Karpas-422 (cell line): ENCODE results near the gene IL10RB. TPM values are rescaled to one million over a fixed set of nuclear protein-coding genes. Genes with fewer than 3 reads are reported as not detected.

Experiments used
- DNase-seq: peaks from one replicate; pipeline ENCODE4 v3.0.0-alpha.2; 2015
- H2AFZ ChIP-seq: fragments of 200-600 bp; sonication (generic); 2 replicates; pipeline ENCODE4 v1.6.1; 2014; ENCODE audit warnings: antibody characterized with exemption, low read length, mixed read lengths
- H3K27ac ChIP-seq: fragments of 200-600 bp; sonication (generic); 2 replicates; pipeline ENCODE4 v1.5.1; 2014; ENCODE audit warnings: mild to moderate bottlenecking, low read length, moderate library complexity
- H3K27me3 ChIP-seq: fragments of 200-600 bp; sonication (generic); 2 replicates; pipeline ENCODE4 v1.6.1; 2014; ENCODE audit warnings: low read length, mixed read lengths
- H3K36me3 ChIP-seq: fragments of 200-600 bp; sonication (generic); 2 replicates; pipeline ENCODE4 v1.6.1; 2014; ENCODE audit warnings: low read length, mixed read lengths; ENCODE audit not compliant: insufficient read depth
- H3K4me1 ChIP-seq: fragments of 200-600 bp; sonication (generic); 2 replicates; pipeline ENCODE4 v1.6.1; 2014; ENCODE audit warnings: mild to moderate bottlenecking, low read length, mixed read lengths
- H3K4me2 ChIP-seq: fragments of 200-600 bp; sonication (generic); 2 replicates; pipeline ENCODE4 v1.6.1; 2014; ENCODE audit warnings: low read length, low read depth, mild to moderate bottlenecking; ENCODE audit not compliant: poor library complexity, severe bottlenecking
- H3K4me3 ChIP-seq: fragments of 200-600 bp; sonication (generic); 2 replicates; pipeline ENCODE4 v1.5.1; 2014; ENCODE audit warnings: mild to moderate bottlenecking, antibody characterized with exemption, low read length, mixed read lengths
- H3K79me2 ChIP-seq: fragments of 200-600 bp; sonication (generic); 2 replicates; pipeline ENCODE4 v1.6.1; 2014; ENCODE audit warnings: mild to moderate bottlenecking, low read length, mixed read lengths
- H3K9ac ChIP-seq: fragments of 200-600 bp; sonication (generic); 2 replicates; pipeline ENCODE4 v1.6.0; 2014; ENCODE audit warnings: low read length
- H3K9me2 ChIP-seq: fragments of 200-600 bp; sonication (generic), shearing (Covaris generic); replicated peaks from 2 replicates; pipeline ENCODE4 v1.6.0; 2014; ENCODE audit warnings: mild to moderate bottlenecking, low read length, moderate library complexity; ENCODE audit not compliant: insufficient read depth
- H3K9me3 ChIP-seq: fragments of 300-700, 200-600 bp; sonication (generic); 2 replicates; pipeline ENCODE4 v1.6.1; 2014; ENCODE audit warnings: low read length, mixed read lengths
- H4K20me1 ChIP-seq: fragments of 200-600 bp; sonication (generic); 2 replicates; pipeline ENCODE4 v1.6.1; 2014; ENCODE audit warnings: mild to moderate bottlenecking, antibody characterized with exemption, low read length, low read depth; ENCODE audit not compliant: insufficient read depth
- total RNA-seq: library from RNA; depleted of rRNA; stranded (reverse); fragments of >200 nt; shearing (Covaris generic); gene quantifications from 2 replicates; pipeline ENCODE4 v1.2.3, GENCODE V29; 2014; ENCODE audit warnings: low replicate concordance

IL10RB gene
- total RNA-seq, 1 experiment from 2014 or later = 67.0 TPM

- Histone ChIP-seq H3K9me3 (no peaks in the 10 kb centered on the region), H4K20me1 (no peaks in the 10 kb centered on the region), H3K27ac (peak overlapping the region; percentile 82), H3K9ac (peak overlapping the region; percentile 98), H3K27me3 (no peaks in the 10 kb centered on the region), H3K4me1 (peaks cover 59% of the 10 kb centered on the region), H3K4me3 (peak overlapping the region; percentile 99), H2AFZ (peak overlapping the region; percentile 77; the same call in 1 of the 2 replicates), H3K9me2 (no peaks in the 10 kb centered on the region), H3K36me3 (peaks cover 10% of the 10 kb centered on the region; the same call in 1 of the 2 replicates), H3K79me2 (peaks cover 58% of the 10 kb centered on the region), H3K4me2 (peak overlapping the region; percentile 84)
- DNase-seq = peak; percentile 90
Observed at GRCh38 chr21:33230545-33231324, 35.4 kb upstream of the IL10RB start.

DNA sequence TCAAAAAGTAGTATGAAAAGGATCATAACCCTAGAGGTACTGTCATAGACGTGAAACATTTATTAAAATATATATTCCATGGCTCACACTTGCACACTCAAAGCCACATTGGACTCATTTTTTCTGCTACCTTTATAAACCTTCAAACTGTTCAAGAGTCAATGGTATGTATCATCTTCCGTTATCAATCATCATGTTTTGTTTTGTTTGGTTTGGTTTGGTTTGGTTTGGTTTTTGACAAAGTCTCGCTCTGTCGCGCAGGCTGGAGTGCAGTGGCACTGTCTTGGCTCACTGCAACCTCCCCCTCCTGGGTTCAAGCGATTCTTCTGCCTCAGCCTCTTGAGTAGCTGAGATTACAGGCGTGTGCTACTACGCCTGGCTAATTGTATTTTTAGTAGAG, 34.6 kb upstream of the IL10RB start:
- DNase-seq = no peak
- H3K27me3 ChIP-seq = no peaks in the 10 kb centered on the region
- no peaks in the 10 kb centered on the region for H4K20me1 ChIP-seq
- no peak overlapping the region for H2AFZ ChIP-seq
- peak overlapping the region; percentile 98 for H3K9ac ChIP-seq
- H3K9me2 ChIP-seq = no peaks in the 10 kb centered on the region
- H3K4me1 ChIP-seq = peaks cover 67% of the 10 kb centered on the region
- H3K36me3 ChIP-seq = peaks cover 10% of the 10 kb centered on the region; the same call in 1 of the 2 replicates
- H3K4me3 ChIP-seq = peak overlapping the region; percentile 99
- peak overlapping the region; percentile 84 for H3K4me2 ChIP-seq
- peak overlapping the region; percentile 82 for H3K27ac ChIP-seq
- H3K9me3 ChIP-seq = no peaks in the 10 kb centered on the region
- H3K79me2 ChIP-seq = peaks cover 65% of the 10 kb centered on the region

DNA sequence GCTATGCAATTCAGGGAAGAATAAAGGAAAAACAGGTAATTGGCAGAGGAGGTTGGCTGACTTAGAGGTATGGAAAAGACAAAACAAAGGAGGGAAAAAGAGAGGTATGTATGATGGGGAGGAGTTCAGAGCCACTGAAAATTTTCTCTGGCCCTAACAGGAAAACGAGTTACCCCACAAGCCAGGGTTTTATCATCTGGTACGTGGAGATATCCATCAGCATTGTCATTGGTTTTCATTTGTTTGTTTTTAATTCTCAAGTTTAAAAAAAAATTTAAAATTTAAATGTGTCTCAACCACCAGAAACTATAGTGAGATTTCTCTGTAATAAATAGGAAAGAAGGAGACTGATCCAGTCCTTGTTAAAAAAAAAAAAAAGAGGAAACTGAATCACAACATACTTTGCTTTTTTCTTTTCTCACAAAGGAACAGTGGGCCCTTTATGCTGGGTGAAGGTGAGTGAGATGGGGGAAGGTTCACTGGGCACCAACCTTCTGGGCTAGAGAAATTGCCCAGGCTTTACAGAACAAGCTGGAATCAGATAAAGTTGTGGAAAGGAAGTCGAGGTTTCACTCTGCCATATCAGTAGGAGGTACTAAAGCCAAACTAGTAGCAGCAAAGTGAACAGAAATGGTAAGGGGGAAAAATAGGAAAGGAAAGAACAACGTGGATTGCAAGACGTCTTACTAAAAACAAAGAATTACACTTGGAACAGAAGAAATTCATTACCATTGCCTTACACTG, 33.7 kb upstream of the IL10RB start:
- Histone ChIP-seq H3K79me2 (peaks cover 74% of the 10 kb centered on the region), H3K9me3 (no peaks in the 10 kb centered on the region), H4K20me1 (no peaks in the 10 kb centered on the region), H3K27me3 (no peaks in the 10 kb centered on the region), H3K4me1 (peaks cover 76% of the 10 kb centered on the region), H3K27ac (peak overlapping the region; percentile 82), H3K36me3 (peaks cover 10% of the 10 kb centered on the region; the same call in 1 of the 2 replicates), H3K4me2 (peak overlapping the region; percentile 84), H3K9me2 (no peaks in the 10 kb centered on the region), H3K9ac (0 out of 2 replicates have a peak overlapping the region, but pooled peaks have one; percentile 98), H3K4me3 (0 out of 2 replicates have a peak overlapping the region, but pooled peaks have one; percentile 99), H2AFZ (no peak overlapping the region)
- DNase-seq = no peak

GRCh38 chr21:33234635-33235520, 31.3 kb upstream of the IL10RB start:
- H3K79me2 ChIP-seq = peaks cover 95% of the 10 kb centered on the region
- H3K36me3 ChIP-seq = peaks cover 10% of the 10 kb centered on the region; the same call in 1 of the 2 replicates
- 0 out of 2 replicates have a peak overlapping the region, but pooled peaks have one; percentile 82 for H3K27ac ChIP-seq
- H3K27me3 ChIP-seq = no peaks in the 10 kb centered on the region
- no peaks in the 10 kb centered on the region for H3K9me3 ChIP-seq
- H4K20me1 ChIP-seq = no peaks in the 10 kb centered on the region
- DNase-seq = no peak
- H3K9ac ChIP-seq = no peak overlapping the region
- H2AFZ ChIP-seq = no peak overlapping the region
- no peaks in the 10 kb centered on the region for H3K9me2 ChIP-seq
- peaks cover 88% of the 10 kb centered on the region for H3K4me1 ChIP-seq
- no peak overlapping the region for H3K4me2 ChIP-seq
- no peak overlapping the region for H3K4me3 ChIP-seq

- H3K9ac ChIP-seq = peak overlapping the region; percentile 5; the same call in 1 of the 2 replicates
- H3K4me2 ChIP-seq = peak overlapping the region; percentile 83
- H4K20me1 ChIP-seq = no peaks in the 10 kb centered on the region
- H3K36me3 ChIP-seq = peaks cover 10% of the 10 kb centered on the region; the same call in 1 of the 2 replicates
- no peak for DNase-seq
- no peak overlapping the region for H2AFZ ChIP-seq
- H3K4me1 ChIP-seq = peaks cover 92% of the 10 kb centered on the region
- peaks cover 94% of the 10 kb centered on the region for H3K79me2 ChIP-seq
- peak overlapping the region; percentile 93 for H3K27ac ChIP-seq
- no peaks in the 10 kb centered on the region for H3K27me3 ChIP-seq
- no peaks in the 10 kb centered on the region for H3K9me3 ChIP-seq
- no peak overlapping the region for H3K4me3 ChIP-seq
- no peaks in the 10 kb centered on the region for H3K9me2 ChIP-seq
Observed at GRCh38 chr21:33236013-33236686, 30.0 kb upstream of the IL10RB start.

- peaks cover 94% of the 10 kb centered on the region for H3K79me2 ChIP-seq
- H3K4me2 ChIP-seq = peak overlapping the region; percentile 83
- 0 out of 2 replicates have a peak overlapping the region, but pooled peaks have one; percentile 56 for H3K4me3 ChIP-seq
- no peaks in the 10 kb centered on the region for H3K27me3 ChIP-seq
- no peaks in the 10 kb centered on the region for H4K20me1 ChIP-seq
- no peak for DNase-seq
- no peak overlapping the region; the same call in 1 of the 2 replicates for H3K9ac ChIP-seq
- no peaks in the 10 kb centered on the region for H3K9me2 ChIP-seq
- peak overlapping the region; percentile 93; the same call in 1 of the 2 replicates for H3K27ac ChIP-seq
- H3K9me3 ChIP-seq = no peaks in the 10 kb centered on the region
- H3K36me3 ChIP-seq = peaks cover 10% of the 10 kb centered on the region; the same call in 1 of the 2 replicates
- no peak overlapping the region for H2AFZ ChIP-seq
- peaks cover 86% of the 10 kb centered on the region for H3K4me1 ChIP-seq
Observed at GRCh38 chr21:33236766-33237165, 29.4 kb upstream of the IL10RB start.

DNA sequence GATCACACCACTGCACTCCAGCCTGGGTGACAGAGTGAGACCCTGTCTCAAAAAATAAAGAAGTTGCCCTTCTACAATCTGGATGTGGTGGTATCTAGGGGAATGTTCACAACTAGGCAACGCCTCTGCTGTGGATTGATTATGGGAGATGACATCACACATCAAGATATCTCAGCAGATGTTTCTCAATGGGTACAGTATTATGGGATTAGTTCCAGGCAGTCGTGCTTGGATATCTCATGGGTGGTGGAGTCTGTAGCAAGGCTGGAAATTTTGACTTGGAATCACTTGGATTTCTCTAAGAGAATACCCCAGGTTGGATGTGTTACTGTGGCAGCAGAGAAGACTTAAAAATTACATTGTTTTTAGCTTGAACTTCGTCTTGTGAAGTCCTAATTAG, 28.7 kb upstream of the IL10RB start:
- Histone ChIP-seq H3K27me3 (no peaks in the 10 kb centered on the region), H4K20me1 (no peaks in the 10 kb centered on the region), H3K9ac (peak overlapping the region; percentile 66), H3K4me3 (peak overlapping the region; percentile 56), H3K9me3 (no peaks in the 10 kb centered on the region), H3K36me3 (peaks cover 9% of the 10 kb centered on the region; the same call in 1 of the 2 replicates), H3K79me2 (peaks cover 92% of the 10 kb centered on the region), H3K27ac (peak overlapping the region; percentile 93), H3K4me2 (peak overlapping the region; percentile 83), H3K4me1 (peaks cover 79% of the 10 kb centered on the region), H2AFZ (no peak overlapping the region), H3K9me2 (no peaks in the 10 kb centered on the region)
- no peak for DNase-seq
